Measurements from ENCODE around the gene HOXD11.

HOXD11 gene

GRCh38 chr2:176117823-176118371 lies 10.8 kb downstream of the HOXD11 start:
- Histone ChIP-seq H3K9ac (ENCODE audit: low read length) (no peak overlapping the region), H3K36me3 (ENCODE audit: control insufficient read depth, insufficient read depth, low read length) (no peaks in the 10 kb centered on the region), H3K27me3 (ENCODE audit: control insufficient read depth, insufficient read depth, low read length) (peaks cover 24% of the 10 kb centered on the region), H3K4me1 (ENCODE audit: control insufficient read depth, insufficient read depth, low read length) (no peaks in the 10 kb centered on the region), H3K4me3 (ENCODE audit: low read length) (no peak overlapping the region), H3K27ac (ENCODE audit: low read depth, low read length) (no peak overlapping the region)

GRCh38 chr2:176118601-176119339 lies 11.7 kb downstream of the HOXD11 start:
- Histone ChIP-seq H3K4me3 (ENCODE audit: low read length) (no peak overlapping the region), H3K36me3 (ENCODE audit: control insufficient read depth, insufficient read depth, low read length) (no peaks in the 10 kb centered on the region), H3K27ac (ENCODE audit: low read depth, low read length) (no peak overlapping the region), H3K27me3 (ENCODE audit: control insufficient read depth, insufficient read depth, low read length) (peaks cover 29% of the 10 kb centered on the region), H3K9ac (ENCODE audit: low read length) (no peak overlapping the region), H3K4me1 (ENCODE audit: control insufficient read depth, insufficient read depth, low read length) (no peaks in the 10 kb centered on the region)

- Histone ChIP-seq H3K27me3 (ENCODE audit: control insufficient read depth, insufficient read depth, low read length) (peaks cover 28% of the 10 kb centered on the region), H3K27ac (ENCODE audit: low read depth, low read length) (no peak overlapping the region), H3K36me3 (ENCODE audit: control insufficient read depth, insufficient read depth, low read length) (no peaks in the 10 kb centered on the region), H3K4me3 (ENCODE audit: low read length) (no peak overlapping the region), H3K4me1 (ENCODE audit: control insufficient read depth, insufficient read depth, low read length) (no peaks in the 10 kb centered on the region), H3K9ac (ENCODE audit: low read length) (no peak overlapping the region)
Measured at GRCh38 chr2:176120364-176121189, 13.5 kb downstream of the HOXD11 start.

- Histone ChIP-seq H3K36me3 (ENCODE audit: control insufficient read depth, insufficient read depth, low read length) (no peaks in the 10 kb centered on the region), H3K9ac (ENCODE audit: low read length) (no peak overlapping the region), H3K4me1 (ENCODE audit: control insufficient read depth, insufficient read depth, low read length) (no peaks in the 10 kb centered on the region), H3K4me3 (ENCODE audit: low read length) (peak overlapping the region; percentile 75), H3K27me3 (ENCODE audit: control insufficient read depth, insufficient read depth, low read length) (peaks cover 28% of the 10 kb centered on the region), H3K27ac (ENCODE audit: low read depth, low read length) (no peak overlapping the region)
Measured at GRCh38 chr2:176121190-176122051, 14.3 kb downstream of the HOXD11 start.

GRCh38 chr2:176122052-176122682 lies 15.1 kb downstream of the HOXD11 start:
- Histone ChIP-seq H3K4me1 (ENCODE audit: control insufficient read depth, insufficient read depth, low read length) (no peaks in the 10 kb centered on the region), H3K4me3 (ENCODE audit: low read length) (peak overlapping the region; percentile 75), H3K27ac (ENCODE audit: low read depth, low read length) (peak overlapping the region; percentile 75), H3K36me3 (ENCODE audit: control insufficient read depth, insufficient read depth, low read length) (no peaks in the 10 kb centered on the region), H3K27me3 (ENCODE audit: control insufficient read depth, insufficient read depth, low read length) (peaks cover 21% of the 10 kb centered on the region), H3K9ac (ENCODE audit: low read length) (no peak overlapping the region)

GRCh38 chr2:176122683-176123410 lies 15.8 kb downstream of the HOXD11 start, which contains the start of gene HOXD9:
TSS of gene HOXD9 (plus strand) at chr2:176122719. CDS start at chr2:176122769, 50 bp downstream.
- Histone ChIP-seq H3K27ac (ENCODE audit: low read depth, low read length) (peak within 1 kb of the TSS; percentile 75), H3K36me3 (ENCODE audit: control insufficient read depth, insufficient read depth, low read length) (no peaks in the 10 kb centered on the region), H3K27me3 (ENCODE audit: control insufficient read depth, insufficient read depth, low read length) (peaks cover 17% of the 10 kb centered on the region), H3K9ac (ENCODE audit: low read length) (no peak within 1 kb of the TSS), H3K4me1 (ENCODE audit: control insufficient read depth, insufficient read depth, low read length) (no peaks in the 10 kb centered on the region), H3K4me3 (ENCODE audit: low read length) (peak within 1 kb of the TSS; percentile 75)

GRCh38 chr2:176123411-176124109 lies 16.5 kb downstream of the HOXD11 start:
- Histone ChIP-seq H3K27ac (ENCODE audit: low read depth, low read length) (peak overlapping the region; percentile 75), H3K27me3 (ENCODE audit: control insufficient read depth, insufficient read depth, low read length) (peaks cover 12% of the 10 kb centered on the region), H3K36me3 (ENCODE audit: control insufficient read depth, insufficient read depth, low read length) (no peaks in the 10 kb centered on the region), H3K4me1 (ENCODE audit: control insufficient read depth, insufficient read depth, low read length) (no peaks in the 10 kb centered on the region), H3K9ac (ENCODE audit: low read length) (no peak overlapping the region), H3K4me3 (ENCODE audit: low read length) (peak overlapping the region; percentile 75)

GRCh38 chr2:176124110-176124946 lies 17.2 kb downstream of the HOXD11 start:
- no peaks in the 10 kb centered on the region for H3K36me3 ChIP-seq (ENCODE audit: control insufficient read depth, insufficient read depth, low read length)
- H3K27ac ChIP-seq (ENCODE audit: low read depth, low read length): no peak overlapping the region
- H3K9ac ChIP-seq (ENCODE audit: low read length): no peak overlapping the region
- H3K27me3 ChIP-seq (ENCODE audit: control insufficient read depth, insufficient read depth, low read length): peaks cover 17% of the 10 kb centered on the region
- H3K4me3 ChIP-seq (ENCODE audit: low read length): peak overlapping the region; percentile 75
- no peaks in the 10 kb centered on the region for H3K4me1 ChIP-seq (ENCODE audit: control insufficient read depth, insufficient read depth, low read length)

- no peaks in the 10 kb centered on the region for H3K36me3 ChIP-seq (ENCODE audit: control insufficient read depth, insufficient read depth, low read length)
- no peak overlapping the region for H3K4me3 ChIP-seq (ENCODE audit: low read length)
- H3K4me1 ChIP-seq (ENCODE audit: control insufficient read depth, insufficient read depth, low read length): no peaks in the 10 kb centered on the region
- peaks cover 17% of the 10 kb centered on the region for H3K27me3 ChIP-seq (ENCODE audit: control insufficient read depth, insufficient read depth, low read length)
- no peak overlapping the region for H3K27ac ChIP-seq (ENCODE audit: low read depth, low read length)
- H3K9ac ChIP-seq (ENCODE audit: low read length): no peak overlapping the region
Measured at GRCh38 chr2:176124947-176125771, 18.1 kb downstream of the HOXD11 start.

- peaks cover 14% of the 10 kb centered on the region for H3K27me3 ChIP-seq (ENCODE audit: control insufficient read depth, insufficient read depth, low read length)
- no peak overlapping the region for H3K4me3 ChIP-seq (ENCODE audit: low read length)
- H3K9ac ChIP-seq (ENCODE audit: low read length): no peak overlapping the region
- no peak overlapping the region for H3K27ac ChIP-seq (ENCODE audit: low read depth, low read length)
- H3K4me1 ChIP-seq (ENCODE audit: control insufficient read depth, insufficient read depth, low read length): no peaks in the 10 kb centered on the region
- no peaks in the 10 kb centered on the region for H3K36me3 ChIP-seq (ENCODE audit: control insufficient read depth, insufficient read depth, low read length)
Measured at GRCh38 chr2:176125772-176126054, 18.6 kb downstream of the HOXD11 start.
